HepG2 (cell line): ENCODE data around the gene EFEMP2. TPM values are rescaled to one million over a fixed set of nuclear protein-coding genes. Genes with fewer than 3 reads are reported as not detected.

Experiments used
- CHCHD3 ChIP-seq: sonication (generic); formaldehyde crosslinking; IDR thresholded peaks from 2 replicates; pipeline ENCODE4 v1.8.0; 2022; ENCODE audit warnings: mild to moderate bottlenecking, missing genetic modification reagents, moderate library complexity
- ELF4 ChIP-seq: sonication (generic); formaldehyde crosslinking; IDR thresholded peaks from 2 replicates; pipeline ENCODE4 v1.5.0; 2020; ENCODE audit warnings: missing genetic modification reagents, mild to moderate bottlenecking, moderate library complexity, borderline replicate concordance
- HOMEZ ChIP-seq: IDR thresholded peaks from 2 replicates; pipeline ENCODE4 v1.6.1; 2016; ENCODE audit warnings: low read depth
- MED8 ChIP-seq: sonication (generic); formaldehyde crosslinking; IDR thresholded peaks from 2 replicates; pipeline ENCODE4 v1.8.1; 2023; ENCODE audit warnings: mild to moderate bottlenecking, missing genetic modification reagents; ENCODE audit not compliant: insufficient replicate concordance
- MEF2D ChIP-seq: sonication (generic); formaldehyde crosslinking; IDR thresholded peaks from 2 replicates; pipeline ENCODE4 v1.5.1; 2020; ENCODE audit warnings: mild to moderate bottlenecking, missing genetic modification reagents
- NR2F2 ChIP-seq: IDR thresholded peaks from 2 replicates; pipeline ENCODE4 v1.6.1; 2012; ENCODE audit warnings: low read depth, inconsistent platforms, borderline replicate concordance
- REST ChIP-seq, 2 experiments: IDR thresholded peaks; 2 replicates each; pipeline ENCODE4 v1.6.1; 2011 to 2012; ENCODE audit warnings: low read length in 2 of 2, borderline replicate concordance in 1 of 2, low read depth in 1 of 2, mild to moderate bottlenecking in 1 of 2, moderate library complexity in 1 of 2
- ZBTB7B ChIP-seq: sonication (generic); formaldehyde crosslinking; IDR thresholded peaks from 2 replicates; pipeline ENCODE4 v1.4.0; 2020; ENCODE audit warnings: missing genetic modification reagents
- ZNF431 ChIP-seq: sonication (generic); formaldehyde crosslinking; IDR thresholded peaks from 2 replicates; pipeline ENCODE4 v1.9.0; 2022; ENCODE audit warnings: missing genetic modification reagents, low read depth, mild to moderate bottlenecking, borderline replicate concordance
- ZNF451 ChIP-seq: sonication (generic); formaldehyde crosslinking; IDR thresholded peaks from 2 replicates; pipeline ENCODE4 v1.5.0; 2020; ENCODE audit warnings: mild to moderate bottlenecking, missing genetic modification reagents
- ZNF557 ChIP-seq: sonication (generic); formaldehyde crosslinking; IDR thresholded peaks from 2 replicates; pipeline ENCODE4 v1.4.0; 2020; ENCODE audit warnings: missing genetic modification reagents
- ZNF703 ChIP-seq: sonication (generic); formaldehyde crosslinking; IDR thresholded peaks from 2 replicates; pipeline ENCODE4 v1.5.1; 2020; ENCODE audit warnings: missing genetic modification reagents, mild to moderate bottlenecking, moderate library complexity, borderline replicate concordance
- polyA plus RNA-seq, 8 experiments: library from polyadenylated mRNA; depleted of rRNA in 3 of 8; stranded (reverse) in 7 of 8; unstranded in 1 of 8; fragments of >200 nt; fragmentation: Illumina TruSeq in 4 of 8; extraction: Trizol in 4 of 8; gene quantifications; 2 replicates each; pipeline versions ENCODE4 v1.2.1 to v1.2.3, GENCODE V29; 2011 to 2016; ENCODE audit warnings: low read depth in 4 of 8, missing spikeins in 1 of 8, mixed read lengths in 1 of 8; ENCODE audit not compliant: insufficient read depth in 1 of 8
- total RNA-seq, 5 experiments: library from RNA; depleted of rRNA; stranded (reverse); fragments of >200 nt; fragmentation: Illumina TruSeq; extraction: Trizol; gene quantifications; 2 replicates each; pipeline ENCODE4 v1.2.3, GENCODE V29; 2016; ENCODE audit warnings: low read depth in 1 of 5
- TF ChIP-seq, protein P1 (sequence below), 2 experiments: fragments of 450-650 bp in 1 of 2; sonication (generic) in 1 of 2; formaldehyde crosslinking in 1 of 2; IDR thresholded peaks; 2 replicates each; pipeline versions ENCODE4 v1.6.1 to v1.8.0; 2016 to 2022; ENCODE audit warnings: antibody characterized with exemption in 1 of 2, mild to moderate bottlenecking in 1 of 2, missing genetic modification reagents in 1 of 2

Gene EFEMP2
- total and polyA plus RNA-seq, 2 of the 13 experiments (the other 11 are each of a cell fraction or from before 2014, with no cell fraction given), result 7.4 to 29.7 TPM

DNA sequence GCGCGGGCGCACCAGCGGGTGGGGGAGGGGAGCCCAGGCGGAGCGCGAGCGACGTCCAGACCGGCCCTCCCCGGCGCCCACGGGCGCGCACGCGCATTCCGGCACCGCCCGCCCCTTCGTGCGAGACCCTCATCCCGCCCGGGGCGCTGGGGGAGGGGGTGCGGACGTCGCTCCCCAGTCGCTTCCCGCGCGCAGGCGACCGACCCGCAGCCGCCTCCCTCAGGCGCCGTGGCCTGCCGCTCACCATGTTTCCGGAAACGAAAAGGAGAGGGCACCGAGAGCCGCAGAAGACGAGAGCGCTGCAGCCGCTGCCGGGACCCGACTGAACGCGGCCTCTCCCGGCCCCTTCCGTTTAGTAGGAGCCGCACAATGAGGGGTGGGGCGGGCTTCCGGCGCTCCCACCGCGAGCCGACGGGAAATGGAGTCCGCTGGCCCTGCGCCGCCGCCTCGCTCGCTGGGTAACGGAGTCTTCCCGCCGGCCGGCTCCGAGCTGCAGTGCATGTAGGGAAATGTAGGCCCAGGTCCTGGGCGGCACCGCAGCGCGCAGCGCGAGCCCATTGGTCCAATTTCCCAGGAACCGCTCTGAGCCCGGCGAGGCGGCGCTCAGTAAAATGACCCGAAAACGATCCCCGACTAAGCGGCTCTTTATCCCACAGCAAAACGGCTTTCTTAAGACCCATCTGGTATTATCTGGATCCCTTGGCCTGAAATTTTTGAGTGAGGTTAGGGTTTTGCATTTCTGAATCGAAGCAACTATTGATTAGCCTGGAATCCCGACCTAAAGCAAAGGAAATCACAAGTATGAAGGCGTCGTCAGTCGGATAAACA, 14.5 kb downstream of the EFEMP2 start, which contains the start of gene CFL1 (continued):
- TF ChIP-seq MEF2D (CRISPR knock-in tag) (no peak), HOMEZ (no peak), ELF4 (CRISPR knock-in tag) (peak; percentile 78), MED8 (CRISPR knock-in tag) (peak; percentile 38), REST (IDR thresholded peaks at IDR 0.05; ENCODE audit: borderline replicate concordance in 1 of 2, low read depth in 1 of 2, low read length in 2 of 2) (peak in 1 of 2 experiments; percentile 50; a peak in 1 of 4 replicates), ZNF431 (CRISPR knock-in tag) (no peak), CHCHD3 (CRISPR knock-in tag) (no peak), ZBTB7B (CRISPR knock-in tag) (peak; percentile 23; the same call in 1 of the 2 replicates), ZNF557 (CRISPR knock-in tag) (no peak), ZNF703 (CRISPR knock-in tag) (no peak), ZNF451 (CRISPR knock-in tag) (peak; percentile 51; the same call in 1 of the 2 replicates), NR2F2 (no peak)
- TF ChIP-seq, protein P1, sequence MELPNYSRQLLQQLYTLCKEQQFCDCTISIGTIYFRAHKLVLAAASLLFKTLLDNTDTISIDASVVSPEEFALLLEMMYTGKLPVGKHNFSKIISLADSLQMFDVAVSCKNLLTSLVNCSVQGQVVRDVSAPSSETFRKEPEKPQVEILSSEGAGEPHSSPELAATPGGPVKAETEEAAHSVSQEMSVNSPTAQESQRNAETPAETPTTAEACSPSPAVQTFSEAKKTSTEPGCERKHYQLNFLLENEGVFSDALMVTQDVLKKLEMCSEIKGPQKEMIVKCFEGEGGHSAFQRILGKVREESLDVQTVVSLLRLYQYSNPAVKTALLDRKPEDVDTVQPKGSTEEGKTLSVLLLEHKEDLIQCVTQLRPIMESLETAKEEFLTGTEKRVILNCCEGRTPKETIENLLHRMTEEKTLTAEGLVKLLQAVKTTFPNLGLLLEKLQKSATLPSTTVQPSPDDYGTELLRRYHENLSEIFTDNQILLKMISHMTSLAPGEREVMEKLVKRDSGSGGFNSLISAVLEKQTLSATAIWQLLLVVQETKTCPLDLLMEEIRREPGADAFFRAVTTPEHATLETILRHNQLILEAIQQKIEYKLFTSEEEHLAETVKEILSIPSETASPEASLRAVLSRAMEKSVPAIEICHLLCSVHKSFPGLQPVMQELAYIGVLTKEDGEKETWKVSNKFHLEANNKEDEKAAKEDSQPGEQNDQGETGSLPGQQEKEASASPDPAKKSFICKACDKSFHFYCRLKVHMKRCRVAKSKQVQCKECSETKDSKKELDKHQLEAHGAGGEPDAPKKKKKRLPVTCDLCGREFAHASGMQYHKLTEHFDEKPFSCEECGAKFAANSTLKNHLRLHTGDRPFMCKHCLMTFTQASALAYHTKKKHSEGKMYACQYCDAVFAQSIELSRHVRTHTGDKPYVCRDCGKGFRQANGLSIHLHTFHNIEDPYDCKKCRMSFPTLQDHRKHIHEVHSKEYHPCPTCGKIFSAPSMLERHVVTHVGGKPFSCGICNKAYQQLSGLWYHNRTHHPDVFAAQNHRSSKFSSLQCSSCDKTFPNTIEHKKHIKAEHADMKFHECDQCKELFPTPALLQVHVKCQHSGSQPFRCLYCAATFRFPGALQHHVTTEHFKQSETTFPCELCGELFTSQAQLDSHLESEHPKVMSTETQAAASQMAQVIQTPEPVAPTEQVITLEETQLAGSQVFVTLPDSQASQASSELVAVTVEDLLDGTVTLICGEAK (IDR thresholded peaks at IDR 0.05), result peak; percentile 67
- TF ChIP-seq, protein P1 (CRISPR knock-in tag; IDR thresholded peaks at IDR 0.05), result peak; percentile 76; the same call in 1 of the 2 replicates
